PC-3 (cell line): ENCODE data around the gene PRKN. TPM values are rescaled to one million over a fixed set of nuclear protein-coding genes. Genes with fewer than 3 reads are reported as not detected.

Source experiments
- ATAC-seq: fragments of 200-7000 bp; cut with Tn5 transposase; 2 replicates; pipeline ENCODE4 v1.9.1; 2020; ENCODE audit warnings: mild to moderate bottlenecking, moderate library complexity
- BruUV-seq: library from RNA; stranded (reverse); fragments of 400-500 nt; replicated peaks from 2 replicates; lab custom pipeline; 2021; lab: Mats Ljungman, UMichigan
- CTCF ChIA-PET: fragments of 300-600 bp; sonication (Branson Sonifier 250); formaldehyde crosslinking; loops from one replicate; lab custom pipeline; 2022; ENCODE audit warnings: antibody characterized with exemption; lab: Charles Lee
- POLR2A ChIA-PET: fragments of 300-600 bp; sonication (Branson Sonifier 250); formaldehyde crosslinking; loops from one replicate; lab custom pipeline; 2022; ENCODE audit warnings: antibody characterized with exemption; ENCODE audit not compliant: unreplicated experiment; lab: Charles Lee
- DNase-seq: peaks from one replicate; pipeline ENCODE4 v3.0.0-alpha.2; 2015
- H2AFZ ChIP-seq: fragments of 300-600 bp; sonication (generic); 2 replicates; pipeline ENCODE4 v1.6.0; 2016; ENCODE audit warnings: antibody characterized with exemption, low read length
- H3F3A ChIP-seq: fragments of 300-600 bp; sonication (generic); one replicate; pipeline ENCODE4 v1.6.0; 2017; ENCODE audit warnings: antibody characterized with exemption, low read length, control low read depth, mild to moderate bottlenecking; ENCODE audit not compliant: unreplicated experiment
- H3K27ac ChIP-seq: fragments of 300-600 bp; sonication (generic); 2 replicates; pipeline ENCODE4 v1.5.1; 2016; ENCODE audit warnings: mild to moderate bottlenecking, low read length
- H3K27me3 ChIP-seq: fragments of 300-600 bp; sonication (generic); 2 replicates; pipeline ENCODE4 v1.6.1; 2016; ENCODE audit warnings: low read length, mixed read lengths
- H3K36me3 ChIP-seq: fragments of 300-600 bp; sonication (generic); 2 replicates; pipeline ENCODE4 v1.6.1; 2016; ENCODE audit warnings: low read depth, mixed run types, low read length, mixed read lengths
- H3K4me1 ChIP-seq: fragments of 300-600 bp; sonication (generic); 2 replicates; pipeline ENCODE4 v1.5.1; 2016; ENCODE audit warnings: low read length; ENCODE audit not compliant: insufficient read depth
- H3K4me2 ChIP-seq: fragments of 300-600 bp; sonication (generic); 2 replicates; pipeline ENCODE4 v1.6.0; 2016; ENCODE audit warnings: low read length
- H3K4me3 ChIP-seq: fragments of 300-600 bp; sonication (generic); 2 replicates; pipeline ENCODE4 v1.5.1; 2016; ENCODE audit warnings: mild to moderate bottlenecking, low read length, mixed read lengths
- H3K79me2 ChIP-seq: fragments of 300-600 bp; sonication (generic); 2 replicates; pipeline ENCODE4 v1.6.1; 2017; ENCODE audit warnings: low read length, mixed read lengths
- H3K9ac ChIP-seq: fragments of 300-600 bp; sonication (generic); 2 replicates; pipeline ENCODE4 v1.6.0; 2016; ENCODE audit warnings: mild to moderate bottlenecking, low read length
- H3K9me2 ChIP-seq: fragments of 300-600 bp; sonication (generic); replicated peaks from 2 replicates; pipeline ENCODE4 v1.6.1; 2016; ENCODE audit warnings: mixed run types, low read length, mixed read lengths
- H3K9me3 ChIP-seq: fragments of 300-600 bp; sonication (generic); 2 replicates; pipeline ENCODE4 v1.6.1; 2016; ENCODE audit warnings: low read length, mixed read lengths
- H4K20me1 ChIP-seq: fragments of 300-600 bp; sonication (generic); 2 replicates; pipeline ENCODE4 v1.6.1; 2016; ENCODE audit warnings: low read length, mixed read lengths
- CTCF ChIP-seq: fragments of 300-600 bp; sonication (generic); conservative IDR thresholded peaks from 2 replicates; pipeline ENCODE4 v1.5.1; 2017; ENCODE audit warnings: antibody characterized with exemption, low read depth, mild to moderate bottlenecking, low read length
- EZH2 ChIP-seq: fragments of 300-600 bp; sonication (generic); IDR thresholded peaks from one replicate; pipeline ENCODE4 v1.6.1; 2017; ENCODE audit warnings: antibody characterized with exemption, mild to moderate bottlenecking, low read length; ENCODE audit not compliant: unreplicated experiment
- EZH2phosphoT487 ChIP-seq: fragments of 300-600 bp; sonication (generic); IDR thresholded peaks from 2 replicates; pipeline ENCODE4 v1.6.1; 2018; ENCODE audit warnings: mild to moderate bottlenecking, antibody characterized with exemption, low read length, borderline replicate concordance
- intact Hi-C: fragments of 100-400 bp; cut with micrococcal nuclease; formaldehyde crosslinking; loops from 2 replicates; pipeline ENCODE4 v1.9.0; 2023
- total RNA-seq: library from RNA; depleted of rRNA; stranded (reverse); fragments of >200 nt; gene quantifications from 2 replicates; pipeline ENCODE4 v1.2.3, GENCODE V29; 2014

Gene PRKN
- total RNA-seq, 1 experiment from 2014 or later, result not detected

- H3K36me3 ChIP-seq, result no peaks in the 10 kb centered on the region
- no peak for ATAC-seq
- H3F3A ChIP-seq, result no peaks in the 10 kb centered on the region
- no peaks in the 10 kb centered on the region for H3K4me1 ChIP-seq
- H3K4me2 ChIP-seq, result no peak overlapping the region
- no peak overlapping the region for H3K27ac ChIP-seq
- no peaks in the 10 kb centered on the region for H3K9me3 ChIP-seq
- ChIA-PET CTCF (no interaction called here), POLR2A (no interaction called here)
- H3K4me3 ChIP-seq, result no peak overlapping the region
- no peaks in the 10 kb centered on the region for H4K20me1 ChIP-seq
- no peak for TF ChIP-seq EZH2
- no peak for TF ChIP-seq EZH2phosphoT487
- TF ChIP-seq CTCF, result no peak
- no peaks in the 10 kb centered on the region for H3K9me2 ChIP-seq
- H3K9ac ChIP-seq, result no peak overlapping the region
- no peaks in the 10 kb centered on the region for H3K27me3 ChIP-seq
- H3K79me2 ChIP-seq, result no peaks in the 10 kb centered on the region
- H2AFZ ChIP-seq, result no peak overlapping the region
- no TSS peak for BruUV-seq
- no peak for DNase-seq
- intact Hi-C loops, result no loop called here
Measured at GRCh38 chr6:162708971-162709370, 18.6 kb downstream of the PRKN start.

- Histone ChIP-seq H3K4me1 (no peaks in the 10 kb centered on the region), H3K9me2 (no peaks in the 10 kb centered on the region), H4K20me1 (no peaks in the 10 kb centered on the region), H3K79me2 (no peaks in the 10 kb centered on the region), H3F3A (no peaks in the 10 kb centered on the region), H3K4me3 (no peak overlapping the region), H3K27me3 (peaks cover 5% of the 10 kb centered on the region; the same call in 1 of the 2 replicates), H3K27ac (no peak overlapping the region), H3K36me3 (no peaks in the 10 kb centered on the region), H3K4me2 (no peak overlapping the region), H2AFZ (no peak overlapping the region), H3K9me3 (no peaks in the 10 kb centered on the region), H3K9ac (no peak overlapping the region)
- TF ChIP-seq EZH2 (no peak), CTCF (no peak), EZH2phosphoT487 (no peak)
- ChIA-PET POLR2A (no interaction called here), CTCF (no interaction called here)
- intact Hi-C loops, result no loop called here
- BruUV-seq, result no TSS peak
- no peak for ATAC-seq
- DNase-seq, result no peak
Measured at GRCh38 chr6:162706232-162706631, 21.3 kb downstream of the PRKN start.

GRCh38 chr6:162705736-162706135, 21.8 kb downstream of the PRKN start:
- DNase-seq (no peak), ATAC-seq (no peak)
- TF ChIP-seq EZH2phosphoT487 (no peak), CTCF (no peak), EZH2 (no peak)
- Histone ChIP-seq H3K27ac (no peak overlapping the region), H3F3A (no peaks in the 10 kb centered on the region), H3K9me3 (no peaks in the 10 kb centered on the region), H3K9ac (no peak overlapping the region), H3K4me3 (no peak overlapping the region), H2AFZ (no peak overlapping the region), H4K20me1 (no peaks in the 10 kb centered on the region), H3K27me3 (peaks cover 5% of the 10 kb centered on the region; the same call in 1 of the 2 replicates), H3K9me2 (no peaks in the 10 kb centered on the region), H3K36me3 (no peaks in the 10 kb centered on the region), H3K4me1 (no peaks in the 10 kb centered on the region), H3K4me2 (no peak overlapping the region), H3K79me2 (no peaks in the 10 kb centered on the region)
- ChIA-PET POLR2A (no interaction called here), CTCF (no interaction called here)
- intact Hi-C loops, result no loop called here
- no TSS peak for BruUV-seq
